GOT3 (cell line): Measurements from ENCODE around the gene KCNMA1.

ENCODE experiments used
- DNase-seq: peaks from one replicate; lab custom pipeline; 2025; ENCODE audit warnings: mixed read lengths; lab: John Stamatoyannopoulos, UW

Gene KCNMA1

DNA sequence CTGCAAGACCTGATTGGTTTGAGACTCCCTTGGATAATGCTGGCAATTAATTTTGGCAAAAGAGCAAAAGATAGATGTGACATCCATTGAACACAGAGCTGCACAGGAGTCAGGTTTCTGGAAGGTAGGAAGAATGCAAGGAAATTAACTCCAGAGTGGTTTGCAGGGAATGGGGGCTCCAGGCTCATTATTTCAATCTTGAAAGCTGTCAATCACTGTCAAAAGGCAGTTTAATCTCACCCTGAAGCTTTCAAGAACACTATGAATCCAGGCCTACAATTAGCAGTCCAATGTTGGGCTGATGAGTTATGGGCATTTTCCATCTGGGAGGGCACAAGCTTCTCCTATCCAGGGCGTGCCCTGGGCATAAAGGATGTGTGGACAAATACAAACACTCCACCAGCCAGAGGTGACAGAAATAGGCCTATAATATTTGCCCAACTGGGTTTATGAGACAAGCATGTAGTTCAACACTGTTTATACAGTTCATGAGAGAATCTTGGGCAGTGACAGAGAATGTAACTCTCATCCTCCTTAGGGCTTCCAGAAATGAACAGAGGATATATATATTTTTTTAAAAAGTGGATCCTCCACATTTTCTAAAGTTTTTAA, 80.5 kb downstream of the KCNMA1 start:
- DNase-seq: no peak

DNA sequence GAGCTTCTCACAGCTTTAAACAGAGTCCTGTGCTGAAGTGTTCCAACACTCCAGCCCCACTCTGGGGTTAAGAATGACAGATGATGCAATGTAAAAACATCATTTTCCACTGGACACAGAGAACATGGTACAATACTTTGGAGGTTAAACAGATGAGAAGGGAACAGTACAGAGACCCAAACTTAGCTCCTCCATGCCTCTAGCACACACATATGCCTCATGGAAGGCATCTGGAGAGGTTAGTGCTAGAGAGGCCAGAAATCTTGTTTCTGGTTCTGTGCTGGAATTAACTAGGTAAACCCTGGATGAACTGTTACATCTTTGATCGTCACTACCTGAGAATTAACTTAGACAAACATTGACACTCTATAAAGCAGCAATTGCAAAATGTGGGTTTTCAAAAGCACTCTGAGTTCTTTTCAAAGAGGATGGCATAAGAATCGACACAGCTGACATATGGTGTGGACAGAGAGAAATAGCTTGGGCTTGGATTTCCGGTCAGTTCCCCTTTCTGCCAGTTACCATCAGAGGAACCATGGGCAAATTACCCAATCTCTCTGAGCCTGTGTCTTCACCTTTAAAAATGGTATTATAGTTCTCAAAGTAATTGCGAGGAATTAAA, 81.9 kb downstream of the KCNMA1 start:
- DNase-seq: no peak

DNA sequence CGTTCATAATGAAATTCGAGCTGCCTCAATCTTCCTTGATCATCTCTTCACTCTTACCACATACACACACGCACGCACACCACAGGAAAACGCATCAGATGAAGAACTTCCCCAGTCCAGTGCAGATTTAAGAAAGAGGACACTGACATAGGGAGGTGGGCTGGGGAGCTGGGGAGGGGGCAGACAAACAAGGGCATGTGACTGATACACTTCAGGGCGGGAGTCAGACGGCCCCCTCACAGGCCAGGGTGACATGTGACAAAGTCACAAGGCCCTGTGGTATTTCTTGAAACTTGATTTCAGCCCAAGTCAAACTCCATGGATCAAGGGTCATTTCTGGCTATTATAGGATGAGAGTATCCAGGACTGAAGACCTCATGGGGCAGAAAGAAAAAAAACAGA, 82.6 kb downstream of the KCNMA1 start:
- no peak for DNase-seq

GRCh38 chr10:77553966-77554365, 83.6 kb downstream of the KCNMA1 start:
- no peak for DNase-seq

GRCh38 chr10:77553311-77553710, 84.3 kb downstream of the KCNMA1 start:
- DNase-seq: no peak

DNA sequence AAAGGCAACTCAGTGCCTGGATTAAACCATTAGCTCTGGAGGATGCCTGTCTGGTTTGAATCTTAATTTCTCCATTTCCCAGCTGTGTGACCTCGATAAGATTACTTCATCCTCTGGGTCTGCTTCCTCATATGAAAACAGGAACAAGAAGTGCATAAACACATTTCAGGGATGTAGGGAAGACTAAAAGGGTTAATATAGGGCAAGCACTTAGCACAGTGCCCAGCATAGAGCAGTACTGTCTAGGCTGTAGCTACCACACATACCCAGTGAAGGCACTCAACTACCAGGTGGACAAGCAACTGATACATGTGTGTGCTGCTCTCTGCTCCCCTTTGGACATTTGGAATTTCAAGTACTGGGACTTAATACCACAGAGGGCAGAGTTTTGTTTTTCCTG, 85.4 kb downstream of the KCNMA1 start:
- DNase-seq: no peak

GRCh38 chr10:77550378-77550777, 87.2 kb downstream of the KCNMA1 start:
- no peak for DNase-seq

DNA sequence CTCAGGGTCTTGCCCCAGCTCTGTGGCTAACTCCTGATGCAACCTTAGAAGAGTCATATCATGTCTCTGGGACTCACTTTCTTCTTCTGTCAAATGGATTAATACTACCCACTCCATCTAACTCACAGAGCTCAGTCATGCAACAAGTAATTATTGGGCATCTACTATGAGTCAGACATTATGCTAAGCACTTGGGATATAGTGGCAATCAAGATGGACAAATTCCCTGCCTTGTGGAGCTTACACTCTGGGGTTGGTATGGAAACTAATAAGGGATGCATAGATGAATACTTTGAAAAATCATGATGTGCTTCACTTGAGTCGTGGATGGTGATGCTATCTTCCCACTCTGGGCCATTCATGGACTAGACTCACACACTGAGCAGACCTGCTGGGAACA, 88.9 kb downstream of the KCNMA1 start:
- no peak for DNase-seq

DNA sequence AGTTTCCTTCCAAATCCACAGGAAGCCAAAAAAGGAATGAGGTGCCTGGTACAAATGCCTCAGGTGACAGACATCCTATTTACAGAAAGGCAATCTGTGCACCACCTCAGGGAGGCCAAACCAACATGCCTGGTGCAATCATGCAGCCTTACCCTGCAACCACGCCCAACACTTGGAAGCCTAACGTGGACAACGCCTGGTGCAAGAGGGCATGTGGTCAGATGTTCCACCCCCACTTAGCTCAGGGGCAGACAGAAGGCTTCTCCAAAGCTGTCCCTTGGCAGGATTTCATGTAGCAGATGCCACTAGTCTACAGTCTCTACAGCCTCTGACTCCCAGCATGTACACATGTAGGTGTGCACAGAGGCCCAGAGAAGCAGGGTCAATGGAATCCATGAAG, 89.5 kb downstream of the KCNMA1 start:
- no peak for DNase-seq

DNA sequence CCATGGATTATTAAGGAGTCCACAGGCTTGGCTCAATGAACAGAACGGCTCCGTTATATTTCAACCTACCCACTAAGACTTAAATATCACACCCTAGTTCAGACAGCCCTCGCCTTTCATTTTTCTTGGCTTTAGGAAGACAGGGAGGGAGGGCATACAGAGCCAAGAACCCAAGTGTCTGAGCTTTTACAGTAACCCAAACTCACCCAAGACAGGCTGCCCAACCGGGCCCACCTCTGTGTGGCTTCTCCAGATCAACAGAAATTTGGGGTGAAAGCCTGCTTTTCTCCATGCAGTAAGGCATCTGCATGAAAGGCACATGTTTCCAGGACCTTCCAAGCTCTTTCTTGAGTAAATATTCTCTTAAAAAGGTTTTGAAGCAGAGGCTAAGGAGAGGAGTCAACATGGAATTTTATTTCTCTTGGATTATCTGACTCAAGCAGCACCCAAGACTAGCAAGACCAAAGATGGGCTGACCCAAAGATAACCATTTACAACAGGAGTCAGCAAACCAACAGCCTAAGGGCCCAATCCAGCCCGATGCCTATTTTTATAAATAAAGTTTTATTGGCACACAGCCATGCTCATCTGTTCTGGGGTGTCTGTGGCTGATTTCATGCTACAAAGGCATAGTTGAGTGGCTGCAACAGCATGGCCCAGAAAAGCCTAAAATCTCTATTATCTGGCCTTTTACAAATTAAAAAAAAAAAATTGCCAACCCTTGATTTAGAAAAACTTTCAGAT, 90.1 kb downstream of the KCNMA1 start:
- DNase-seq: no peak

DNA sequence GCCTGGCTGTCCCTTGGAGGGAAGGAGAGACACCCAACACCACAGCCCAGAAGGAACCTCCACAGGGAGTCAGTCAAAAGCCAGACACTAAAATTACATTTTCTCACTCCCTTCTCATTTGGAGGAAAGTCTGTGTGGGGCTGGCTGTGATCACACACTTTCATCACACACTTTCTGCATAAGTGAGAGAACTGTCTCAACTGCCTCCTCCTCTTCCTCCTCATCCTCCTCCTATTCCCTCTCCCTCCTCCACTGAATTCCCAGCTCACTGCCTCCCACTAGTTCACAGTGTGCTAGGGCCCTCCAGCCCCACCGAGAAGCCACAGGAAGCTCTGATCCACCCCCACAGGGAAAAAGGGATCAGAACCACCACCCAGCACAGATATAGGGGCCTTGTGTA, 91.6 kb downstream of the KCNMA1 start:
- no peak for DNase-seq

- DNase-seq: no peak
Measured at GRCh38 chr10:77545585-77545984, 92.0 kb downstream of the KCNMA1 start.

GRCh38 chr10:77544617-77545016, 93.0 kb downstream of the KCNMA1 start:
- DNase-seq: no peak

DNA sequence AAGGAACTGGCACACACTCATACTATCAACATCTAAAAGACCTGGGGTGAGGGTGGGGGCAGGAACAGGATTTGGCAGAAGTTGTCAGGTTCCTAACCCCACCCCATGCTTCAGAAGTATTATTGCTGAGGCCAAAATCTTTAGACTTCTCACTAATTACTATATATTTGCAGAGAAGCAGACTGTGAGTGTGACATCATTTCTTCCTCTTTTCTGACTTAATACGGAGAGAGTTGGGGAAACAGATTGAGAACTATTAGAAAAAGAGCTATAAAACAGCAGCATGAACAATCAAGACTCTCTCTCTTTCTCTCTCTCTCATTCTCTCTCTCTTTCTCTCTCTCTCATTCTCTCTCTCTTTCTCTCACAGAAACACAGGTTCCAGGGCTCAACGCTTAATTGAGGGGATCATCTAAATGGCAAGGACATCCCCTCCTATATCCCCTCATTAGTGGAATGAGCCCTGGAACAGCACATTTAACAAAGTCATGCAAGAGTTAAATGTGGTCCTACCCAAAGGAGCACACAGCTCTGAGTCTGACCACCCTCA, 94.8 kb downstream of the KCNMA1 start:
- DNase-seq: no peak

DNA sequence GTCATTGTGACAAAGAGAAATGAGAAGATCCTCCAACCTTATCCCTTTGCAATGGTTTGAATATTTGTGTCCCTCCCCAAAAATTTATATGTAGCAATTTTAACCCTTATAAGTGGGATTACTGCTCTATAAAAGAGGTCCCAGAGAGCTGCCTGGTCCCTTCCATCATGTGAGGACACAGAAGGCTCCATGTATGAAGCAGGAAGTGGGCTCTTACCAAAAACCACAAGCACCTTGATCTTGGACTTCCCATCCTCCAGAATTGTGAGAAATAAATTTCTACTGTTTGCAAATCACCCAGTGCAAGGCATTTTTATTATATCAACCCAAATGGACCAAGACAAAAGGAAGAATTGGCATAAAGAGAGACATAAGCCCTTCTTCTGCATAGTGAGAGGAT, 95.7 kb downstream of the KCNMA1 start:
- no peak for DNase-seq

- DNase-seq: no peak
Measured at GRCh38 chr10:77541247-77541646, 96.4 kb downstream of the KCNMA1 start.

DNA sequence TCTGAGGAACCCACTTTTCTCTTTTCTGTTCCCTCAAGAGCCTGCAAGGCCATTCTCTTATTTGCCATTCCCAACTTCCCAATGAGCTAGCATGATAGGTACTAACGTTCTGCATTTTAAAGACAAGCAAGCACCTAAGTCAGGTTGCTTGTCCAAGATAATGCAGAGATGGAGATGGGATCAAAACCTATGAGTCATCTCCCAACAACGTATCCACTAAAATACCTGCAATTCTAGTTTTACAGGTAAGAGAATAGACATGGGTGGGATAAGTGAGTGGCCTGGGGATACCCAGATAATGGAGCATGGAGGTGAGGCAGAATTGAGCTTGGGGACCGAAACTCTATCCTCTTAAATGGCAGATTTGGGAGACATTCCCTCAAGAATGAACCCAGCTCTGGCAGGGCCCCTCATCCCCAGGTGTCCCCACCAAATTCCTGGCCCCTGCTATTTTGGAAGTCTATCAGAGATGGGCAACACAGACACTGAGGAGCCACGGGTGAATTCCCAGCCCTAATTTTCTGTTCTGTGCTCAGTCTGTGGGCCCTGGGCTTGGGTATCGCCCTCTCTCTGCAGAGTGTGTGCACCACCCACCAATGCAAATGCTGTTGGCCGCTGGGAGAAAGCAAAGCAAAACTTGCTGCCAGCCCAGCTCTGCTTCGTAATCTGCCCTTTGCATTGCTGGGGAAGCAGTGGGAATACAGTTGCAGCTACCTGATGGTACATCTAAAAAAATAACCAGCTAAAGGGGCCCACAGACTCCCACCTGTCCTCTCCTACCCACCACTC, 98.3 kb downstream of the KCNMA1 start:
- DNase-seq: no peak

- no peak for DNase-seq
Measured at GRCh38 chr10:77537720-77538373, 99.8 kb downstream of the KCNMA1 start.

GRCh38 chr10:77537071-77537470, 100.5 kb downstream of the KCNMA1 start:
- no peak for DNase-seq

DNA sequence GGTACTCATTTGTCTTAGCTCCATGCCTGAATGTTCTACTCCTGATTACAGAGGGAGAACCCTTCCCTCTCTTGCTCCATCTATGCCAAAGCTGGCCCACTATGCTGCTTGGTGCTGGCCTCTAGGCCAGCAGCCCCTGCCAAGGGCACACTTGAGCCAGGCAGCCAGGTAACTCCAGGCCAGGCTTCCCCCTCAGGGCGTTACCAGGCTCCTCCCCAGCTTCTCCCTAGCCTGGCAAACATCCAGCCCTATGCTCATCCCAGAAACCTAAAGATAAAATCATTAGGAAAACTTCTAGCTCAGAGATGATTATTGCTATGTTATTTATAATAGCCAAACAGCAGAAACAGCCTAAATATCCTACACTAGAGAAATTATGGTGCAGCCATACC, 103.7 kb downstream of the KCNMA1 start:
- DNase-seq: no peak

DNA sequence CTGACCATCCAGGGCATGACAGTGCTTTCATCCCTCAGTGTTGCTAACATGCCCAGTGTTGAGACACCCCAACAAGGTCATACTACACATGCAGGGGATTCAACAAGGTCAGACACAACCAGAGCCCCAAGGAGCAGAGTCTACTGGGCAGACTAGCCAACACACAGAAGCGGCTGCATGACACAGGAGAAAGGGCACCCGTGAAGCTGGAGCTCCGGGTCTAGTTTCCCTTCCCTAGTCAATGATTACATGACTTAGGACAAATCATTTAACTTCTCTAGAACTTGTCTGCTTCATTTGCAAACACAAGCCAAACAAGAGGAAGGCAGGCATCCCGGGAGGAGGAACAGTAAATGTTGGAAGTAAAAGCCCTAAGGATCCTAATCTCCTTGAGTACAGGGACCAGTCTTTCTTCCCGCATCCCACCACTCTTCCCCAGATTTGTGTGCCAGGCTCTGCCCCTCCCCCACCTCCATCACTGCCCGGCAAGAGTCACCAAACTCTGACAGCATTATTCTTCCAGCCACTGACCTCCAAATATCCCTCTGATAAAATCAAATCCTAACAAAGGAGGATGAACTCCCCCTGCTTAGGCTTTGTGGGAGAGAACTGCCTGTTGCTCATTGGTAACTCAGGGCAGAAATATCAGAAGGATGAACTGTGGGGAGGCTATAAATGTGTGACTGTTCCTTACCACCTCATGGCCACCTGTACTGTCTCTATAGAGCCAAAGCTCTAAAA, 104.3 kb downstream of the KCNMA1 start:
- DNase-seq: no peak
